Gastroesophageal sphincter (tissue), 4 donors: Measurements from ENCODE around the gene ST8SIA6. TPM values are rescaled to one million over a fixed set of nuclear protein-coding genes. Genes with fewer than 3 reads are reported as not detected.

Experiments
- ATAC-seq: fragments of 150-250 bp; one replicate; pipeline ENCODE4 v1.9.1; 2016; ENCODE audit warnings: mild to moderate bottlenecking, moderate library complexity
- H3K27ac ChIP-seq, 4 donors: fragments of 200-600 bp; sonication (generic) in 3 of 4; 1 replicate in 3 of 4; 2 replicates in 1 of 4; pipeline ENCODE4 v1.5.1; 2016 to 2019
- H3K27me3 ChIP-seq: fragments of 200-600 bp; sonication (generic); one replicate; pipeline ENCODE4 v1.5.1; 2019
- H3K36me3 ChIP-seq, 2 donors: fragments of 200-600 bp; sonication (generic); one replicate each; pipeline ENCODE4 v1.5.1; 2019; ENCODE audit warnings: control low read depth in 1 of 2
- H3K4me1 ChIP-seq, 3 donors: fragments of 200-600 bp; sonication (generic); 1 replicate in 2 of 3; 2 replicates in 1 of 3; pipeline ENCODE4 v1.5.1; 2016 to 2019; ENCODE audit warnings: control low read depth in 2 of 3
- H3K4me3 ChIP-seq, 2 donors: fragments of 200-600 bp; sonication (generic); one replicate each; pipeline ENCODE4 v1.5.1; 2019; ENCODE audit warnings: mild to moderate bottlenecking in 1 of 2, moderate library complexity in 1 of 2
- H3K9me3 ChIP-seq, 3 donors: fragments of 200-600 bp; sonication (generic); one replicate each; pipeline ENCODE4 v1.5.1; 2017 to 2019; ENCODE audit warnings: control low read depth in 2 of 3
- CTCF ChIP-seq, 4 experiments: fragments of 200-600 bp in 2 of 4; fragments of 450-650 bp in 2 of 4; sonication (generic) in 1 of 4; IDR thresholded peaks; one replicate each; pipeline ENCODE4 v1.5.1; 2017 to 2019; ENCODE audit warnings: antibody characterized with exemption in 4 of 4, mild to moderate bottlenecking in 2 of 4, moderate library complexity in 2 of 4
- EP300 ChIP-seq: sonication (generic); formaldehyde crosslinking; IDR thresholded peaks from one replicate; pipeline ENCODE4 v1.6.1; 2017; ENCODE audit warnings: antibody characterized with exemption, mild to moderate bottlenecking
- POLR2A ChIP-seq, 2 donors: fragments of 450-650 bp; IDR thresholded peaks; one replicate each; pipeline ENCODE4 v1.6.1; 2017; ENCODE audit warnings: antibody characterized with exemption in 2 of 2, mild to moderate bottlenecking in 2 of 2, moderate library complexity in 1 of 2
- POLR2AphosphoS5 ChIP-seq: sonication (generic); formaldehyde crosslinking; IDR thresholded peaks from one replicate; pipeline ENCODE4 v1.6.1; 2017; ENCODE audit warnings: antibody characterized with exemption
- WGBS, 2 donors: methylation state at CpG; one replicate each; pipeline ENCODE4 v1.1.5; 2018; ENCODE audit warnings: low coverage in 1 of 2; 5-methylcytosine and 5-hydroxymethylcytosine counted together
- total RNA-seq, 4 donors: library from RNA; depleted of rRNA; stranded (reverse); fragments of >200 nt; gene quantifications; one replicate each; pipeline ENCODE4 v1.1.0, GENCODE V29; 2016

Gene ST8SIA6
- total RNA-seq, 4 donors from 2014 or later = 1.5 to 1.9 TPM; not detected in 2

DNA sequence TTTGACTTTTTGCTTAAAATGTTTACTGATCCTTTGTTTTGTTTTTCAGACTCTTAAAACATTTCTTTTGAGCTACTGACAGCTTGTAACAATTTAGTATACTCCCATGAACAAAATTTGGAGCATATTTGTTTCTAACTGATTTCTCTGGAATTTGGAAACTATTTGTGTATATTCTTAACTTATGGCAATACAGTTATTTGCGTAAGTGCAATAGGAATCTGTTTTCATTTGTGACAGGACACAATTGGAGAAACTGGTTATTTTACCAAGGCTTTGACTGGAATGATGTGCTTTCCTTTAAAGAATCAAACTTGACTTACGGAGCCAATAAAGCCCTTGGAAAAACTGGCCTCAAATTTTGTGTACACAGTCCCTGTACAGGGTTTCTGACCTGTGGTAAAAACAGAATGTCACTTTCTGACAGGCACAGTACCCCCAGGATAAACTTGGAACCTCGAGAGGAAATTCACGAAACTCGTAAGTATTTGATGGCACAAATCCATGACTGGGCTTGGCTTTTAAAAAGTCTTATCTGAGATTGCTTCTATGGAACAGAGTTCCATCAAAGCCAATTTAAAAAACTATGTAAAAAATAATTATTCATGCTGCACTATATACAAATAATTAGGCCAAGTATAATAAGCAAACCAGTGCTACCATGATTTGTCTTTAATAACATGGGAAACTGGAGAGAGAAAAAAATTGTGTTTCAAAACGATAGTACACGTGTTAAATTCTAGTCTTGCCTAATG lies 70.4 kb downstream of the ST8SIA6 start:
- Histone ChIP-seq H3K4me1 (peaks cover 3 to 45% (median 5%) of the 10 kb centered on the region in 3 donors), H3K27ac (peak overlapping the region; percentile 1 to 39 (median 30)), H3K4me3 (no peak overlapping the region), H3K27me3 (no peaks in the 10 kb centered on the region), H3K36me3 (no peaks in the 10 kb centered on the region), H3K9me3 (no peaks in the 10 kb centered on the region)
- 16 to 26% methylated on average over 6 of the region's 7 CpGs for WGBS, 2 donors
- TF ChIP-seq POLR2AphosphoS5 (peak; percentile 54), EP300 (no peak)
- peak; percentile 57 for ATAC-seq

- no peaks in the 10 kb centered on the region for H3K36me3 ChIP-seq
- TF ChIP-seq POLR2A (IDR thresholded peaks at IDR 0.05) = no peak
- no peak for TF ChIP-seq CTCF (IDR thresholded peaks at IDR 0.05)
- no peak for TF ChIP-seq EP300
- no peak for TF ChIP-seq POLR2AphosphoS5
- peak overlapping the region in 1 of 4 donors; percentile 17 for H3K27ac ChIP-seq
- 28 to 40% methylated on average over 4 of the region's 4 CpGs for WGBS, 2 donors
- no peaks in the 10 kb centered on the region for H3K9me3 ChIP-seq
- H3K4me3 ChIP-seq = no peak overlapping the region
- H3K27me3 ChIP-seq = no peaks in the 10 kb centered on the region
- no peak for ATAC-seq
- peaks cover 3 to 45% (median 5%) of the 10 kb centered on the region in 3 donors for H3K4me1 ChIP-seq
Measured at GRCh38 chr10:17381502-17382142, 72.8 kb downstream of the ST8SIA6 start.

- no peak overlapping the region for H3K4me3 ChIP-seq
- no peak overlapping the region for H3K27ac ChIP-seq
- 50 to 80% methylated on average over 5 of the region's 5 CpGs for WGBS, 2 donors
Measured at GRCh38 chr10:17380888-17381287, 73.5 kb downstream of the ST8SIA6 start.

DNA sequence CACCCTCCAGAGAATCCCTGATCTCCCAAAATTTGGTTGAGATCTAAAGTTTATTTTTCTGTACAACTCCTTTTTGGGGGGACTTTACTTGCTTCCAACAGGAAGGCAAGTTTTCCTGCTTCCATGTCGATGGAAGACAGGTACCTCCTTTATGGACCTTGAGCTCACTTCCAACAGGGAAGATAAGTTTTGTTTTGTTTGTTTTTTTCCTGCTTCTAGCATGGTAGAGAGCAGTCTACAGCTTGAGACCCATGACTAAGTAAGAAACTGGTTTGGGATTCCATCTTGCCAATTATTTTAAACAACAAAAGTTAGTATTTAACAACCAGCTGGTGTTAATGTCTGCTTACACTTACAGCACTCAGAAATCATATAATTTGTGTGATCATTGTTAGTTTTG lies 74.4 kb downstream of the ST8SIA6 start:
- 43 to 45% methylated on average over 1 of the region's 1 CpG for WGBS, 2 donors
- Histone ChIP-seq H3K4me3 (no peak overlapping the region), H3K27ac (no peak overlapping the region), H3K4me1 (peaks cover 3 to 39% (median 5%) of the 10 kb centered on the region in 3 donors), H3K27me3 (no peaks in the 10 kb centered on the region), H3K9me3 (no peaks in the 10 kb centered on the region), H3K36me3 (no peaks in the 10 kb centered on the region)
- TF ChIP-seq CTCF (IDR thresholded peaks at IDR 0.05) (no peak), EP300 (no peak), POLR2AphosphoS5 (no peak), POLR2A (IDR thresholded peaks at IDR 0.05) (no peak)
- no peak for ATAC-seq

More at GRCh38 chr10:17380888-17381287, 73.5 kb downstream of the ST8SIA6 start:
- Histone ChIP-seq H3K4me1 (peaks cover 3 to 45% (median 5%) of the 10 kb centered on the region in 3 donors), H3K9me3 (no peaks in the 10 kb centered on the region), H3K36me3 (no peaks in the 10 kb centered on the region), H3K27me3 (no peaks in the 10 kb centered on the region)
- TF ChIP-seq POLR2A (IDR thresholded peaks at IDR 0.05) (no peak), CTCF (IDR thresholded peaks at IDR 0.05) (no peak), POLR2AphosphoS5 (no peak), EP300 (no peak)
- no peak for ATAC-seq

DNA sequence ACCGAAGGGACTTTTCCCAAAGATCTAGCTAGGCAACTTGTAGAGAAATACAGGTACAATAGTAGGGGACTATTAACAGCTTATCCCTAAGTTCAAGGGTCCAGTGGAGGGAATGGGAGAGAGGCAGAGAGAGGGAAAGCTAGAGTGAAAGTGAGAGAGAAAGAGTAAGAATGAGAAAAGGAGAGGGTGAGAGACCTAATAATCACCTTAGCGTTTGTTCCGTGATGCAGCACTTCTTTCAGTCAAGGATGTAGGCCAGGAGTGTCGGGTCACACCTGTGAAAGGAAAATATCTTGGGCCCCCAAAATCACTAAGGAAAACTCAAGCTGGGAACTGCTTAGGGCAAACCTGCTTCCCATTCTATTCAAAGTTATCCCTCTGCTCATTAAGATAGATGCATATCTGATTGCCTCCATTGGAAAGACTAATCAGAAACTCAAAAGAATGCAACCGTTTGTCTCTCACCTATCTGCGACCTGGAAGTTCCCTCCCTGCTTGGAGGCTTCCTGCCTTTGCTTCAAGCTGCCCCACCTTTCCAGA lies 75.2 kb downstream of the ST8SIA6 start:
- 54 to 67% methylated on average over 5 to 6 of the region's 6 CpGs for WGBS, 2 donors
- peaks cover 0 to 31% (median 2%) of the 10 kb centered on the region in 3 donors for H3K4me1 ChIP-seq
- no peaks in the 10 kb centered on the region for H3K9me3 ChIP-seq
- no peak overlapping the region for H3K27ac ChIP-seq
- ATAC-seq = no peak
- H3K4me3 ChIP-seq = no peak overlapping the region
- no peak for TF ChIP-seq POLR2AphosphoS5
- TF ChIP-seq POLR2A (IDR thresholded peaks at IDR 0.05) = no peak
- TF ChIP-seq EP300 = no peak
- no peak for TF ChIP-seq CTCF (IDR thresholded peaks at IDR 0.05)
- no peaks in the 10 kb centered on the region for H3K27me3 ChIP-seq
- H3K36me3 ChIP-seq = no peaks in the 10 kb centered on the region
